Thyroid gland (tissue), 4 donors: ENCODE measurements around the gene EBF3. TPM values are rescaled to one million over a fixed set of nuclear protein-coding genes. Genes with fewer than 3 reads are reported as not detected.

Experiments
- DNase-seq, 2 donors: peaks; one replicate each; pipeline ENCODE4 v3.0.0-alpha.2; 2019
- H3K27ac ChIP-seq, 3 donors: fragments of 200-600 bp; sonication (generic); 1 replicate in 2 of 3; 2 replicates in 1 of 3; pipeline ENCODE4 v1.5.1; 2016 to 2019; ENCODE audit warnings: mild to moderate bottlenecking in 1 of 3, moderate library complexity in 1 of 3
- H3K27me3 ChIP-seq: fragments of 200-600 bp; sonication (generic); one replicate; pipeline ENCODE4 v1.5.1; 2019
- H3K36me3 ChIP-seq, 2 donors: fragments of 200-600 bp; sonication (generic); one replicate each; pipeline ENCODE4 v1.5.1; 2016 to 2019
- H3K4me1 ChIP-seq, 2 donors: fragments of 200-600 bp; sonication (generic); one replicate each; pipeline ENCODE4 v1.5.1; 2017 to 2019
- H3K4me3 ChIP-seq, 3 donors: fragments of 200-600 bp; sonication (generic); replicated peaks in 1 of 3; 1 replicate in 2 of 3; 2 replicates in 1 of 3; pipeline ENCODE4 v1.5.1; 2016; ENCODE audit warnings: mild to moderate bottlenecking in 1 of 3
- H3K9me3 ChIP-seq: fragments of 200-600 bp; sonication (generic); one replicate; pipeline ENCODE4 v1.5.1; 2017
- CTCF ChIP-seq, 6 experiments: fragments of 200-600 bp in 3 of 6; fragments of 450-650 bp in 3 of 6; sonication (generic) in 3 of 6; IDR thresholded peaks; one replicate each; pipeline ENCODE4 v1.5.1; 2016 to 2019; ENCODE audit warnings: antibody characterized with exemption in 6 of 6, mild to moderate bottlenecking in 2 of 6, inconsistent platforms in 1 of 6, moderate library complexity in 1 of 6
- POLR2A ChIP-seq, 2 donors: fragments of 450-650 bp; IDR thresholded peaks; one replicate each; pipeline ENCODE4 v1.6.1; 2017; ENCODE audit warnings: antibody characterized with exemption in 2 of 2, mild to moderate bottlenecking in 2 of 2, moderate library complexity in 1 of 2
- WGBS, 2 donors: methylation state at CpG; one replicate each; pipeline ENCODE4 v1.1.5; 2017; 5-methylcytosine and 5-hydroxymethylcytosine counted together
- intact Hi-C: fragments of 100-400 bp; cut with DNase I; formaldehyde crosslinking; loops from one replicate; pipeline ENCODE4 v1.15.1; 2023
- total RNA-seq, 4 donors: library from RNA; depleted of rRNA; stranded (reverse); fragments of >200 nt; gene quantifications; one replicate each; pipeline ENCODE4 v1.2.3, GENCODE V29; 2016

Gene EBF3
- total RNA-seq, 4 donors from 2014 or later = 6.8 to 12.5 (median 8.8) TPM

- intact Hi-C loops = no loop called here
- DNase-seq = no peak
- Histone ChIP-seq H3K4me3 (no peak overlapping the region), H3K9me3 (no peaks in the 10 kb centered on the region), H3K4me1 (no peaks in the 10 kb centered on the region), H3K36me3 (no peaks in the 10 kb centered on the region), H3K27me3 (no peaks in the 10 kb centered on the region), H3K27ac (no peak overlapping the region)
- TF ChIP-seq CTCF (IDR thresholded peaks at IDR 0.05) (no peak), POLR2A (IDR thresholded peaks at IDR 0.05) (no peak)
- 77 to 89% methylated on average over 6 to 10 of the region's 17 CpGs for WGBS, 2 donors
Measured at GRCh38 chr10:129815898-129816655, 148.0 kb downstream of the EBF3 start.

- Histone ChIP-seq H3K36me3 (no peaks in the 10 kb centered on the region), H3K4me3 (no peak overlapping the region), H3K27ac (no peak overlapping the region), H3K27me3 (no peaks in the 10 kb centered on the region), H3K9me3 (no peaks in the 10 kb centered on the region), H3K4me1 (no peaks in the 10 kb centered on the region)
- intact Hi-C loops = no loop called here
- no peak for DNase-seq
- WGBS, 2 donors = 64 to 71% methylated on average over 12 of the region's 12 CpGs
- TF ChIP-seq CTCF (IDR thresholded peaks at IDR 0.05) (no peak), POLR2A (IDR thresholded peaks at IDR 0.05) (no peak)
Measured at GRCh38 chr10:129814681-129815646, 149.1 kb downstream of the EBF3 start.

- no peak overlapping the region for H3K27ac ChIP-seq
- no peaks in the 10 kb centered on the region for H3K4me1 ChIP-seq
- H3K4me3 ChIP-seq = no peak overlapping the region
- no peaks in the 10 kb centered on the region for H3K36me3 ChIP-seq
- TF ChIP-seq POLR2A (IDR thresholded peaks at IDR 0.05) = no peak
- TF ChIP-seq CTCF (IDR thresholded peaks at IDR 0.05) = no peak
- 71 to 76% methylated on average over 7 of the region's 7 CpGs for WGBS, 2 donors
- no peaks in the 10 kb centered on the region for H3K9me3 ChIP-seq
- no peaks in the 10 kb centered on the region for H3K27me3 ChIP-seq
- DNase-seq = no peak
- intact Hi-C loops = no loop called here
Measured at GRCh38 chr10:129812398-129812797, 151.7 kb downstream of the EBF3 start.

- Histone ChIP-seq H3K27ac (no peak overlapping the region), H3K4me3 (no peak overlapping the region), H3K36me3 (no peaks in the 10 kb centered on the region), H3K27me3 (no peaks in the 10 kb centered on the region), H3K4me1 (no peaks in the 10 kb centered on the region), H3K9me3 (no peaks in the 10 kb centered on the region)
- 89 to 91% methylated on average over 4 to 6 of the region's 9 CpGs for WGBS, 2 donors
- intact Hi-C loops = no loop called here
- TF ChIP-seq CTCF (IDR thresholded peaks at IDR 0.05) (no peak), POLR2A (IDR thresholded peaks at IDR 0.05) (no peak)
- DNase-seq = no peak
Measured at GRCh38 chr10:129811208-129811607, 152.9 kb downstream of the EBF3 start.

GRCh38 chr10:129809841-129810240, 154.2 kb downstream of the EBF3 start:
- no peaks in the 10 kb centered on the region for H3K4me1 ChIP-seq
- H3K27me3 ChIP-seq = no peaks in the 10 kb centered on the region
- intact Hi-C loops = no loop called here
- no peaks in the 10 kb centered on the region for H3K36me3 ChIP-seq
- WGBS, 2 donors = 64 to 79% methylated on average over 6 to 13 of the region's 13 CpGs
- H3K9me3 ChIP-seq = no peaks in the 10 kb centered on the region
- H3K4me3 ChIP-seq = no peak overlapping the region
- TF ChIP-seq POLR2A (IDR thresholded peaks at IDR 0.05) = no peak
- TF ChIP-seq CTCF (IDR thresholded peaks at IDR 0.05) = no peak
- no peak overlapping the region for H3K27ac ChIP-seq
- no peak for DNase-seq
